ENCODE data around the gene SLC8A1.

SLC8A1 gene

DNA sequence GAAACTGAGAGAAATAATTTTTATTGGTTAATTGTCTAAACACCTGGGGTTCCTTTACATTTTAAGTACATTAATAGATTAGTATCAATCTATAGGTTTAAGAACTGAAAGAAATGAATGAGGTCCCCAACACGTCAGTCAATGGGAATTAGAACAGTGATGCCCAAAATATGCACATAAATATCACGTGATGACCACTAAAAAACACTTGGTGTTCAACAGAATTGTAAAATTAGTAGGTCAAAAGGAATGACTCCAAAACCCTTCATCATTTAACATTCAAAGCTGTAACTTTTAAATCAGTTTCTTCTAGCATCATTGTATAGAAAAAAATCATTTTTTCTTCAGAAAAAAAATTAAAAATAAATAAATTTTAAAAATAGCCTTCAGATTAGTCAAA lies 140.9 kb downstream of the SLC8A1 start:
- Histone ChIP-seq H3K27me3 (replicated peaks; ENCODE audit: control insufficient read depth, insufficient read depth, low read length) (no peaks in the 10 kb centered on the region), H3K4me3 (replicated peaks; ENCODE audit: low read depth, low read length) (no peak overlapping the region), H3K36me3 (ENCODE audit: control insufficient read depth, insufficient read depth, low read length) (no peaks in the 10 kb centered on the region)
- DNase-seq (ENCODE audit: extremely low read depth, insufficient read length), result no peak
- TF ChIP-seq, protein P1, sequence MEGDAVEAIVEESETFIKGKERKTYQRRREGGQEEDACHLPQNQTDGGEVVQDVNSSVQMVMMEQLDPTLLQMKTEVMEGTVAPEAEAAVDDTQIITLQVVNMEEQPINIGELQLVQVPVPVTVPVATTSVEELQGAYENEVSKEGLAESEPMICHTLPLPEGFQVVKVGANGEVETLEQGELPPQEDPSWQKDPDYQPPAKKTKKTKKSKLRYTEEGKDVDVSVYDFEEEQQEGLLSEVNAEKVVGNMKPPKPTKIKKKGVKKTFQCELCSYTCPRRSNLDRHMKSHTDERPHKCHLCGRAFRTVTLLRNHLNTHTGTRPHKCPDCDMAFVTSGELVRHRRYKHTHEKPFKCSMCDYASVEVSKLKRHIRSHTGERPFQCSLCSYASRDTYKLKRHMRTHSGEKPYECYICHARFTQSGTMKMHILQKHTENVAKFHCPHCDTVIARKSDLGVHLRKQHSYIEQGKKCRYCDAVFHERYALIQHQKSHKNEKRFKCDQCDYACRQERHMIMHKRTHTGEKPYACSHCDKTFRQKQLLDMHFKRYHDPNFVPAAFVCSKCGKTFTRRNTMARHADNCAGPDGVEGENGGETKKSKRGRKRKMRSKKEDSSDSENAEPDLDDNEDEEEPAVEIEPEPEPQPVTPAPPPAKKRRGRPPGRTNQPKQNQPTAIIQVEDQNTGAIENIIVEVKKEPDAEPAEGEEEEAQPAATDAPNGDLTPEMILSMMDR (IDR thresholded peaks at IDR 0.05; ENCODE audit: insufficient read depth, low read length, poor library complexity, severe bottlenecking), result no peak

DNA sequence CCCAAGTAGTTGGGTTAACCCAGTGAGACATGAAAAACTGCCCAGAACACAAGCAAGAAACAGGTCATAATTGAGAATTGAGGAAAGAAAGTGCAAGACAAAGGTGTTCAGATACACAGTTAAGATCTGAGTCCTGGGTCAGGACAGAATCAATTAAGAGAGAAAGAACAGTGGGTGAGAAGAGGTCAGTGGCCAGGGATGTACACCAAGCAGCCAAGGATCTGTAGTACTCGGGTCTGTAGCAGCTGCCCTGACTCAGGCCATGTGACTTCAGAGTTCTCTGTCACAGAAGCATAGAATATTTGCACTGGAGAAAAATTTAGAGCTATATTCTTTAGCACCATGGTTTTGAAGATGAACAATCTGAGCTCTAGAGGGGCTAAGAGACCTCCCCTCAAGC lies 141.6 kb downstream of the SLC8A1 start:
- DNase-seq (ENCODE audit: extremely low read depth, insufficient read length), result no peak
- no peaks in the 10 kb centered on the region for H3K27me3 ChIP-seq (replicated peaks; ENCODE audit: control insufficient read depth, insufficient read depth, low read length)
- H3K36me3 ChIP-seq (ENCODE audit: control insufficient read depth, insufficient read depth, low read length), result no peaks in the 10 kb centered on the region
- no peak overlapping the region for H3K4me3 ChIP-seq (replicated peaks; ENCODE audit: low read depth, low read length)
- TF ChIP-seq, protein P1 (IDR thresholded peaks at IDR 0.05; ENCODE audit: insufficient read depth, low read length, poor library complexity, severe bottlenecking), result no peak

DNA sequence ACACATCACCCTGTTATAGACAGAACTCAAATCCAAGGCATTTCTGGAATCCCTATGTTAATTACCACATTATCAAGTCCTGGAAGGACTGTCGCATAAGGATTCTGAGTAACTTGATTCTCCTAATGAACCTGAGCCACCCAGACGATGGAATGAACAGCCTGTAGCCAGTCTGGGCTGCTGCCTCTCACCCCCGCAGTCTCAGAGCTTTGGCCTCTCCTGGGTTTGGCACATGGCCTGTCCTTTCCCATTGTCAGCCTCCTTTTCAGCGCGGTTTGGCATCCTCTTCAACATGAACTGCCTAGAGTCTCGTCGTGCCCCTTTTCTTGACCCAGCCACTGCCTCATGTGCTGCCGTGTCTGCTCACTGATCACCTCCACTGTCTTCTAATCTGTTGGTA lies 147.6 kb downstream of the SLC8A1 start:
- no peak for DNase-seq (ENCODE audit: extremely low read depth, insufficient read length)
- H3K27me3 ChIP-seq (replicated peaks; ENCODE audit: control insufficient read depth, insufficient read depth, low read length), result no peaks in the 10 kb centered on the region; the same call in 1 of the 2 replicates
- no peaks in the 10 kb centered on the region for H3K36me3 ChIP-seq (ENCODE audit: control insufficient read depth, insufficient read depth, low read length)
- TF ChIP-seq, protein P1 (IDR thresholded peaks at IDR 0.05; ENCODE audit: insufficient read depth, low read length, poor library complexity, severe bottlenecking), result no peak
- H3K4me3 ChIP-seq (replicated peaks; ENCODE audit: low read depth, low read length), result no peak overlapping the region

DNA sequence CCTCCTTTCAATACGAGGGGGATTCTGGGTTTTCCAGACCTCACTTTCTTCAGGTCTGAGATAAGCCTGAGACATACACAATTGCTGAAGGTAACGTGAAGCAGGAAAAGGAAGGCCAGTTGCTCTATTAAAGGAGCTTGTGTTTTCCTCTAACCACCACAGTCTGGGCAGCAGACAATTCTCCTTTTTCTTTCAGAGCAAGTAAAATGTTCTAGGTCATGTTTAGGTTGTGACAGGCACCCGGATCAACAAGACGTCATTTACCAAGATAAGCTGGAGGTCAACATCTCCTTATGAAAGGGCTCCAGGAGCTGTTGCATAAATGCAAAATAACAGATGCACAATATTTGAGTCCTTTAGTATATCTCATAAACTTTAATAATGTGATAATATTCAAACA lies 148.1 kb downstream of the SLC8A1 start:
- H3K4me3 ChIP-seq (replicated peaks; ENCODE audit: low read depth, low read length), result no peak overlapping the region
- H3K36me3 ChIP-seq (ENCODE audit: control insufficient read depth, insufficient read depth, low read length), result no peaks in the 10 kb centered on the region
- DNase-seq (ENCODE audit: extremely low read depth, insufficient read length), result no peak
- TF ChIP-seq, protein P1 (IDR thresholded peaks at IDR 0.05; ENCODE audit: insufficient read depth, low read length, poor library complexity, severe bottlenecking), result no peak
- no peaks in the 10 kb centered on the region; the same call in 1 of the 2 replicates for H3K27me3 ChIP-seq (replicated peaks; ENCODE audit: control insufficient read depth, insufficient read depth, low read length)

DNA sequence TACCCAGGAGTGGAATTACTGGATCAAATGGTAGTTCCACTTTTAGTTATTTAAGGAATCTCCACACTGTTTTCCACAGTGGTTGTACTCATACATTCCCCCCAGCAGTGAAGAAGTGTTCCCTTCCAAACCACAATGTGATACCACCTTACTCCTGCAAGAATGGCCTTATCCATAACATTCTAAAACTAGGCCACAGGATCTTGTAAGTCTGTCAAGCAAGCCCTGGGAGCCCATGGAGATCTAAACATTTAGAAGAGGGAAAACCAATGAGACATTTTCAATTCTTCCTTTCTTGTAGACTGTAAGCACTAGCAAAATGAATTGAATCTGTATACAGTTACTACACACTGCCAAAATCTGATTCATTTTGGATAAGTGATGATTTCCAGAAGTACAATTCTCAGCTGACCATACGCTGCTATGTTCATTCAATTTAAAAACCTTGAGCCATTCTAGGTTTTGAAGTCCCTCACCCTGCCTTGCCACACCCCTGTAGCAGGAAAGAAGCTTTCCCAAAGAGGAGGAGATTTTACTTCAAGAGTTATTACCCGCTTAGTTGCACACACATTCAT lies 149.1 kb downstream of the SLC8A1 start:
- Histone ChIP-seq H3K36me3 (ENCODE audit: control insufficient read depth, insufficient read depth, low read length) (no peaks in the 10 kb centered on the region), H3K4me3 (replicated peaks; ENCODE audit: low read depth, low read length) (no peak overlapping the region), H3K27me3 (replicated peaks; ENCODE audit: control insufficient read depth, insufficient read depth, low read length) (no peaks in the 10 kb centered on the region; the same call in 1 of the 2 replicates)
- TF ChIP-seq, protein P1 (IDR thresholded peaks at IDR 0.05; ENCODE audit: insufficient read depth, low read length, poor library complexity, severe bottlenecking), result no peak
- DNase-seq (ENCODE audit: extremely low read depth, insufficient read length), result no peak

DNA sequence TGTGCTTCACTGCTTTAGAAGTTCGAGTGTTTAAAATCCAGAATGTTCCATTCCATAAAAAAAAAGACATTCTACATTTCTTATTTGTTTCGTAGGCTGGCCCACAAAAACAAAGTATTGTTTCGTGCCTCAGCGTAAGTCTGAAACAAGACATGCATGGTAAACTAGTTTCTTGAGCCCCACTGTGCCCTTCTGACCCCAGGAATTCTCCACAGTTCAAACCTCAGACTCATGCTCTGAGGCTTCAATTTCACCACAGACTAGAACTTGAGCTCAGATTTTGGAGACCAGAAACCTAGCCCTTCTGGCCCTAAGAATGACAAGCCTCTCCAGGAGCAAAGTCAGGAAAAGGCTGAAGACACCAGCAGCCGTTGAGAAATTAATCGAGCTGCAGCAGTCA lies 151.5 kb downstream of the SLC8A1 start:
- H3K4me3 ChIP-seq (replicated peaks; ENCODE audit: low read depth, low read length), result no peak overlapping the region
- no peaks in the 10 kb centered on the region for H3K36me3 ChIP-seq (ENCODE audit: control insufficient read depth, insufficient read depth, low read length)
- TF ChIP-seq, protein P1 (IDR thresholded peaks at IDR 0.05; ENCODE audit: insufficient read depth, low read length, poor library complexity, severe bottlenecking), result no peak
- no peak for DNase-seq (ENCODE audit: extremely low read depth, insufficient read length)
- no peaks in the 10 kb centered on the region; the same call in 1 of the 2 replicates for H3K27me3 ChIP-seq (replicated peaks; ENCODE audit: control insufficient read depth, insufficient read depth, low read length)
